GM21528 (cell line): Measurements from ENCODE around the gene ATG7.
"Not testable (repeated sequence)": the region's sequence is repeated elsewhere in the genome, so short reads cannot be mapped to it uniquely, and the experiment has no call there.

Experiments
- ATAC-seq: cut with Tn5 transposase; IDR thresholded peaks from one replicate; pipeline ENCODE4 v1.9.1; 2021; ENCODE audit warnings: mild to moderate bottlenecking, moderate library complexity; ENCODE audit not compliant: unreplicated experiment, low FRiP score

ATG7 gene

DNA sequence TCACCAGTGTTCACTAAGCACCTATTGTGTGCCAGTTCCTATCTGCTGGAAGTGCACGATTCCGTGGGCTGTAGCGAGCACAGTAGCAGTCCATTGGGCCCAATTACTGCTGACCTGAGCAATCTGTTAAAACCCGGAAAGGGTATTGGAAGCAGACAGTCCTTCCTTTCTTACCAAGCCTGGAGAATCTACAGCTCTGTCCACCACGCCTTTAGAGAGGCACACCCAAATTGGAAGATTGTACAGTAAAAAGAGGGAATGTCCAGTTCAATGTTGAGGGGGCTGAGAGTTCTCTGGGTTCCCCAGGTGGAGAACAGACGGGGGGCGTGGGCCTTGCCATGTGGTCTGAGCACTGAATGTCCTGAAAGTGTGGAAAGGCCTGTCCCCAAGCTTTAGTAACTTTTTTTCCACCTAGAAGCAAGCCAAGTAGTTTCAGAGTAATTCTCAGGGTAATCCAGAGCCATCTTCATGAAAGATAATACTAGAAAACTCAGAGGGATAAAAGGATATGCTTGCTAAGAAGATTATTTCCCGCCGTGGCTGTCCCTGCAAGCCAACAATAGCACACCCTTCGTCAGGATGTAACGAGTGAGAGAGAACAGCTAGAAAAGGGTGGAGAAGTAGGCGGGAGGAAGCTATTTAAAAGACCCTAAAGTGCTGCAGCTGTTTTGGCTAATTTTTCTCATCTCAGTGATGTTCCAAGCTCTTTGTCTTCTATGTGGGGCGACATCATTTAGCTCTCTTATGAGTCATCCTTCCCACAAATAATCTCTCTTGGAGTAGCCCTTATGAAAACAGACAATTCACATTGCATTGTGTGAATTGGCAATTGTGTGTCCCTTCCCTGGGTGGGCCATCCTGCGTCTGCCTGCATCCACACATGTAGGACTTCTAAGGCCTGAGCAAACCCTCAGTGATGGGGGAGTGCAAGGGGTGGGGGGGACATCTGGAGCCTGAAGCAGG lies 181.0 kb downstream of the ATG7 start:
- no peak for ATAC-seq

DNA sequence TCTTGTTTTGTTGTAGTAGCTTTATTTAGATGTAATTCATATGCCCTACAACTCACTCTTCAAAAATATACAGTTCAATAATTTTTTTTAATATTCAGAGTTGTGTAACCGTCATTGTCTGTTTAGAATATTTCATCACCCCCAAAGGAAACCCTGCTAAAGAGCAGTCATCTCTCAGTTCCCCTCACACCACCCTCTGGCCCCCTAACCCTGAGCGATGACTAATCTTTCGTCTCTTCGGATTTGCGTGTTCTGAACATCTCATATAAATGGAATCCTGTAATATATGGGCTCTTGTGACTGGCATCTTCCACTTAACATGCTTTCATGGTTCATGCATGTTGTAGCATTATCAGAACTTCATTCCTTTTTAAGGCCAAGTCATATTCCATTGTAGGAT lies 183.8 kb downstream of the ATG7 start:
- no peak for ATAC-seq

DNA sequence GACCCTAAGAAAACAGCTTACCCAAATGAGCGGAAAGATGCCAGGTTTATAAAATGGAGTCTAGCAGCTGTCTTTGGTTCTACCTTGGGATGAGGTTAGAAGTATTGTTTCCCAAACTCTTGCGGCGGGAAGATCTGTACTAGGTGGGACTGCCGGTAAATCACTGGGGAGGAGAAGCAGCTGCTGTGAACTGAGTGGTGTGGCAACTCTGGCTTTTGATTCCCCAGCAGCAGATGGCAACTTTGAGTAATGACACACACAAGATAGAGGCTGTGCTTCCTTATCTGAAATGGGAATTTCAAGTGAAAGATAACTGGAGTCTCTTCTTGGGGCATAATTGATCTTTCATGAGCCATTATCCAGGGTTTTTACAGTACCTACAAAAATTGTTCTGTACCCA lies 184.9 kb downstream of the ATG7 start:
- no peak for ATAC-seq

DNA sequence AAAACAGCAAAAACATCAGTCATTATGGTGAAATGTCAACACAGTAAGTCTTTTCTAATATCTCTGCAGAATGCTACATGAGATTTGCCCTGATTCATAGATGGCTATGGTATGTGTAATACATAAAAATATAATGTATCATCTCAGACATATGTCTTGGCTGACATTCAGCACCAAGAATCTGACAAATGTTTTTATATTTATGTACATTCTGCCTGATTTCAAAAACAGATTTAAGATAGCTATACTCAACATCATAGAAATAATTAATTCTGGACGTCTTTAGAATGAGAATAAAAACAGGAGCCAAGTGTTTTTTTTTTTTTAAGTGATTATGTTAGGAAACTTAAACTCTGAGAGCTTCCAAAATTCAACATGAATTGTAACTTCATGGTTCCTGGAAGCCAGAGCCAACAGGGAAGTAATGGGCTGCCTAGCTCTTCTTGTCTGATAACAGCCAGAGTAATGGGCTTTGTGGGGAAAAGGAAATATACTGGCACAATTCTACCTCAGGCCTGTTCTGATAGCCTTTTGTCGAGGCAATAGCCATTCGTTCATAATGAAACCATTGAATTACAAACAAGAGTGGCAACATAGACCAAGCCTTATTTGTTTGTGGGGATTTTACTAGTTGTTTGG lies 187.1 kb downstream of the ATG7 start:
- ATAC-seq: no peak

DNA sequence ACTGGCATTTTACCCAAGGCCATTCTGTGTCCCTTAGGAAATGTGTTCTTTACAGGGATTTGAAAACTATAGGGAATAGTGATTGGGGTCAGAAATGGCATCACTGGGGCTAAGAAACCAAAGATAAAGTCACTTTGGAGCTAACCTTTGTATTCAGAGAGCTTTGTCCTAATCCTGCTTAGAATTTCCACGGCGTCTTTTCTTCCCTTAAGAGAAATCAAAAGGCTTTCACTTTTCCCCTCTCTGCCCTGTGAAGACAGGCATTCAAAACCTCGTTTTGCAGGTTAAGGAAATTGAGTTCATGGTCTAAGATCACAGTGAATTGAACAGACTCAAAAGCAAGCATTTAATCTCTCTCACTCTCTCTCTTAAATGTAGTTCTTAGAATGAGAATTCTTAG lies 189.0 kb downstream of the ATG7 start:
- no peak for ATAC-seq

DNA sequence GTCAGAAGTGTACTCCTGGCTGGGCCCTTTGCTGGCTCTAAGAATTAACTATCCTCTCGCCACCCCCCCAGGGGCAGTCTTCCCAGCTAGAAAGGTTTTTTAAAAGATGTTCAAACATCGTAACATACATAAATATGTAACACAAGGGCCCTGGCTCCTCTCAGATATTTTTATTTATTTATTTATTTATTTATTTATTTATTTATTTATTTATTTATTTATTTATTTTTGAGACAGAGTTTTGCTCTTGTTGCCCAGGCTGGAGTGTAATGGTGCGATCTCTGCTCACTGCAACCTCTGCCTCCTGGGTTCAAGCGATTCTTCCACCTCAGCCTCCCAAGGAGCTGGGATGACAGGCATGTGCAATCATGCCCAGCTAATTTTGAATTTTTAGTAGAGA lies 190.5 kb downstream of the ATG7 start:
- ATAC-seq: not testable (repeated sequence)

DNA sequence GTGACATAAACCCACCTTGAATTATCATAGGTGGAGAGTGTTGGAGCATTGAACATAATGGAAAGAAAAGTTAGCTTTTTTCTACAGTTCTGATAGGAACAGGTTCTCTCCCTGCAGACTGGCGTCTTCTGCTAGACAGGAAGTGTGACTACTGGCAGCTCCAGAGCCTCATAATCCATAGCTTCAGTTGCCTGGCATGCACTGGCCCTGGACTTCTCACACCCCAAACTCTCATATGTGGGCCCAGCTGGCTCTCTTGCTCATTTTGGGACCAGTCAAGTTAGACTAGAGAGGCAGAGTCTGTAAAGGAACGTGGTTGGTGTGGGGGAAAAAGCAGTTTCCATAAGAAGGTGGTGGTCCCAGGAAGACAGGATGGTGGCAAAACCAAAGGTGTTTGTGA lies 191.4 kb downstream of the ATG7 start:
- no peak for ATAC-seq

DNA sequence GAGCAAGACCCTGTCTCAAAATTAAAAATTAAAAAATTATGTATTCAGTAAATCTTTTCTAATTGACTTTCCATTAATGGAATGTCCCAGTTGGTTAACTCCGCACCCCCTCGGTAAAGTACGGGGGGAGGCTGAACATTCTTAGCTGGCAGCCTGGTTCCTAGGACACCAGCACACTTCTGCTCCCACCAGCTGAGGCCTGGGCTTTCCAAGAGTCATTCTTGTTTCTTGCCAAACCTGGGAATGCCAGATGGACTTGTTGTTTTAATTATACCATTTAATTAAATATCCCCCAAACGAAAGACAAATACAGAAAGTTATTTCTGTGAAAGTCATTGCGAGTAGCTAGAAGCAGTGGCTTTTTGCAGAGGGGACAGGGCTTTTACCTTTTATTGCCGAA lies 192.2 kb downstream of the ATG7 start:
- ATAC-seq: no peak

DNA sequence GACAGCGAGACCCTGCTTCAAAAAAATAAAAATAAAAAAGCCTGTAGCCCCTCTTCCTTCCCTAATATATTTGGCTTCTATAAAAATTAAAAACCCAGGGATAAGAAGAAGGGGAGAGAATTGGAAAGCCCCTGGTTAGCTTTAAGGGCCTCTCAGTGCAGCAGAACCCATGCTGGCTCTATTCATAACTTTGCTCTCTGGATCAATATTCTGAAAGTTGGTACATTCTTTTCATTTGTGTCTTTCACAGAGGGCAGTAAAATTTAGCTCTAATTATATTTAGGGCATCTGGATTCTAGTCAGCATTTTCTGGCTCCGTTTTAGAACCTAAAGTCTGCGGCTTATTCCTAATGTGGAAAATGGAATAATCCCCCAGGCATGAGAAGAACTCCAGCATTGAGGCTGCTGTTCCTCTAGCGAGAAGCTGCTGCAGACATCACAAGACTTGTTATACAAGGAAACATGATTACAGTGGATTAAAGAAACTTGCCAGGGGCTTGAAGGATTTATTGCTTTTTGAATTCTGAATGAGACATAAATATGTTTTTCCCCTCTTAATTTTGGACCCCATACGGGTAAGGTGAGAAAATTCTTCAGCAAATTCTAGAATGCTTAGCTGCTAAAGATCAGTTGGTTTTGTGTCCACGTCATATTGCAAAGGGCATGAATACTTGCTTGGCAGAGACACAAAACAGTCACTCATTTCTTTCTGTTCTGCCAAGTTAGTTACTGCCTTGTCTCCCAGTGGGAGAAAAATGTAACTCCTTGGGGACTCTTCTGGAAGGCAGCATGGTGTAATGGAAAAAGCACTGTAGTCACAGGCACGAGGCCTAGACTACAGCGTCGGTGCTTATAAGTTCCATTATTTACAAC lies 193.8 kb downstream of the ATG7 start:
- no peak for ATAC-seq

DNA sequence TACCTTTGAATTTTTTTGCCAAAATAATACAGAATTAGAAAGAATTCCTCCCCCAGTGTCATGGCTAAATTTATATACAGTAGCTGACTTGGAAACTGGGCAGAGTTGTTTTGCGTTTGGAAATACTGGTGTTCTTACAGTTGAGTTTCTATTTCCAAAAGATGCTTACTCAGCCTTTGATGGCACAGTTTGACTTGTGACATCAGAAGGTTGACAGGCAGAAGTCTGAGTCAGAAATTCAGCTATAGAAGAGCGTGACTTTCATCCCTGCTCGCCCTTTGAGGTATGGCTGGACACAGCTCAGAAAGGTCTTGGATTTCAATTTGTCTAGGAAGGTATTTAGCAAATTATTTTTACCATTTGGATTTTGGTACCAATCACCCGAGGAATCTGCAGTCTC lies 195.7 kb downstream of the ATG7 start:
- ATAC-seq: no peak

DNA sequence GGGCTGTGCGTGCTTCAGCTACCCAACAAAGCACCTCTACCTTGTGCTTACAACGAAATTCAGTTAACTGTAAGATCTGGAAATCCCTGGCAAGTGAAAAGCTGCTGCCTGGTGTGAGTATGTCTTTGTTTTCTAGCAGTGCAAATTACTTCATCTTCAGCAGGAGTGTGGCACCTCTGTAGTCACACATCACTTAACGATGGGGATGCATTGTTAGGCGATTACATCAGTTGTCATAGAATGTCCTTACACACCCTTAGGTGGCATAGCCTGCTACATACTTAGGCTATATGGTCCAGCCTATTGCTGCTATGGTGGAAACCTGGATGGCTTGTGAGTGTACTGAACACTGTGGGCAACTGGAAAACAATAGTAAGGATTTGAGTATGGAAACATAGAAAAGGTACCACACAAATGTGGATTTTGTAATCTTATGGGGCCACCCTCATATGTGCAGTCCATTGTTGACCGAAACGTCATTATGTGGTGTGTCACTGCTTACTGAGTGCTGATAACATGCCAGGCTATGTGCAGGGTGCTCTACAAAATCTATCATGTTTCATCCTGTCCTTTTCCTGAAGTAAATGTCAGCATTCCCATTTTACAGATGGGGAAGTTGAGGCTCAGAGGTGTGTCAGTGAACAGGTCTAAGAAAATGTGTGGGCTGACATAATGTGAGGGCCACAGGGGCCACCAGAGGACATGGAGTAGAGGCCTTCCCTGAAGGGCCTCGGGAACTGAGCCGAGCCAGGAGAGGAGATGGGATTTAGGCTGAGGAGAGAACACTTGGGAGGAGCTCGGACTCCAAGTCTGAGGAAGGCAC lies 198.0 kb downstream of the ATG7 start:
- no peak for ATAC-seq

DNA sequence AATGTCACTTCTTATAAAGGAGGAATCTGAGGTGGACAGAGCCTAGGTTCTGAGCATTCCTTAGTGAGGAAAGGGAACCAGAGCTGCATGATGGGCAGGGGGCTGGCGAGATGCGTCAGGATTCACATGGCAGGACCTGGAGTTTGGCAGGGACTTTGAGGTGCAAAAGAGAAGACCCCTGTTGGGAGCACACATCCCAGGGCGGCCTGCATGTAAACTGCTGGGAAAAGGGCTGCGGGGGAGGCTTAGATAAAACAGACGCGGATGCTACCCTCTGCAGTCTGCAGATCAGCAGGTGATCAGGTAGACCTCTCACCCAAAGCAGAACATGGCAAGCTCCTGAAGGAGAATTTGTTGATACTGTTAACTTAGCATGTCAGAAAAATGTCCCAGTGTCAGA lies 203.1 kb downstream of the ATG7 start:
- no peak for ATAC-seq

DNA sequence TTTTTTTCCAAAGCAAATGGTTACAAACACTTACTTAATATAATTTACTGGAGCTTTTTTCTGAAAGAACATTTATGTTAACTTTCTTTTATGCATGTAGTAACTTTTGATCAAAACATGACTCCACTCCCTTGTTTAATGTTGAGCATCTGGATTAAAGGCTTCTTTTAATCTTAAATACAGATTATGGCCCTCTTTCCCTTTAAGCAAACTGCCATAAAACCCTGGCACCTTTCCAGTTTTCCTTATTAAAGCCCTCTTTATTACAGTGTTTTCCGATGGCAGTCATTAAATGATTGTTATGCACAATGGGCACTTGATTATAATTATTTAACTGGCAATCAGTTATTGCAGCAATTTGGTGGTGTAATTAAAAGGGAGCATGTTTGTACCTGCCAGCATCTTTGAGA lies 204.5 kb downstream of the ATG7 start:
- ATAC-seq: no peak

DNA sequence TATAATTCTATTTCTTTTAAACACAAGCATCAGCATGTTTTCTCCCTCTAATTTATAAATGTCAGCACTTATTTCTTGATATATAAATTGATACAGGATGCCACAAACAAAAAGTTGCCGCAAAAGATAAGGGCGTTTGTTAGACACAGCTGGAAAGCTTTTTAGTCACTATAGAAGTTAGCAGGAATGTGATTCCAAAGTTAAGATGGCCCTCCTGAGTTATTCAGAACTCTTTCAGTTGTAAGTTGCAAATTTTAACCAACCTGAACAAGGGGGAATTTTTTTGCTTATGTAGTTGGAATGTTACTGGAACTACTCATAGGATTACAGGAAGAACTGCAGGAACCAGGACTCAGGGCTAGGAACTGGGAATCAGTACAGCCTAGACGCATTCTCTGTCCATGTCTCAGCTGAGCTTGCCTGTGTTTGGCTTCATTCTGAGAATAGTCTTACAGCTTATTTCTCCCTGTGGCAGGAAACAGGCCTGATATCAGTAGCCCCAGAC lies 205.3 kb downstream of the ATG7 start:
- ATAC-seq: no peak

DNA sequence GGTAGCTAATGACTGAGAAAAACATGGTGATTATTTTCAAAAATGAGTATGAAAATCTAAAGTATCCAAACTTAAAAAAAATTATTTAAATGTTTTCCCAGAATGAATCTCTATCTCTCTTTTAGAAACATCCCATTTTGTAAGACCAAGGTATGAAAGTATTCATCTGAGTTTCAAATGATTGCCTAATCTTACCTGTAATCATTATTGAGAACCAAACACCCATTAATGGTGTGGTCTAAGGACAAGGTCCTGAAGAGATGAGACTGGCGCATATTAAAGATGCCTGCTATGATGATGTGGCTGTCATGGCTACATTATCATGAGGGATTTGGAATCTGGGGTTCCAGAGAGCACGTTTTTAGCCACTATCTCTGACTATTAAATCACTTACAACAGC lies 206.0 kb downstream of the ATG7 start:
- no peak for ATAC-seq

DNA sequence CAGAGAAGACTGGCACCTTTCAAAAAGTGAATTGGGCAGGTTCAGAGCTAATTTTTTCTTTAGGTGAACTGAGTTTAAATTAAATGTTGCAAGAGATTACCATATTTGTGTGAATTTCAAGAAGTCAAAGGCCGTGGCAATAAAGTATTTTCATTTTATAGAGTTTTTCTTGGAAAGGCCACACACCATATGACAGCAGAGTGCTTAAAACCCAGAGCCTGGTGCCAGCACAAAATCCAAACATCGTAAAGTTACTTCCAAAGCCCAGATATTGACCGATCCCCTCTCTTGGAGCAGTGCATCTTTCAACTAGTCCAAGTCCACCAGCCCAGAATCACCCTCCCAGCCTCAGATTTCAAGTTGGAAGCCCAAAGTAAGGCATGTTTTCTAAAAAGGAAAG lies 207.0 kb downstream of the ATG7 start:
- ATAC-seq: no peak

DNA sequence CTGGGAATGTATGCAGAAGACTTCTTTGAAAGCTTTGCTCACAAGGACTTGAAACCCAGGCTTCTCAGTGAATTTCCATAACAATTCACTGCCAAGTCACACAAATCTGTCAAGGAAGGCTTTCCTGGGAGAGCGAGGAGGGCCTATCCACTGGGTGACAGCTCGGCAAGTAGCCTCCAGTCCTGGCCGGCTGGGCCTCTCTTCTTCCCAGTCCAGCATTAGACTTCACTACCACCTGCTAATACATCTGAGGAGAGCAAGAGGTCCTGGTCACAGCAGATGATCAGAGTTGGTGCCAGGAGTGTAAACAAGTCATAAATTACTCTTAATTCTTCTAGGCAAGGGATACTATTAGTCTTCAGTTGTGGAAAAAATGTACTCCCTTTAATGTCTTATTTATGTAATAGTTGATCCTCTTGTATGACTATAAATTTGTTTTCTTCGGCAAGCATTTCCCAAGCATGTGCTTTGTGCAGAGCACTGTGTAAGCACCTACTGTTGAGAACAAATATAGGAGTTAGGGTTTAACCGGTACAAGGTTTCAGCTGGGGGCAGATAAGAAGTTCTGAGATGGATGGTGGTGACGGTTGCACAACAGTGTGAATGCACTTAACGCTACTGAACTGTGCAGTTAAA lies 208.6 kb downstream of the ATG7 start:
- no peak for ATAC-seq

DNA sequence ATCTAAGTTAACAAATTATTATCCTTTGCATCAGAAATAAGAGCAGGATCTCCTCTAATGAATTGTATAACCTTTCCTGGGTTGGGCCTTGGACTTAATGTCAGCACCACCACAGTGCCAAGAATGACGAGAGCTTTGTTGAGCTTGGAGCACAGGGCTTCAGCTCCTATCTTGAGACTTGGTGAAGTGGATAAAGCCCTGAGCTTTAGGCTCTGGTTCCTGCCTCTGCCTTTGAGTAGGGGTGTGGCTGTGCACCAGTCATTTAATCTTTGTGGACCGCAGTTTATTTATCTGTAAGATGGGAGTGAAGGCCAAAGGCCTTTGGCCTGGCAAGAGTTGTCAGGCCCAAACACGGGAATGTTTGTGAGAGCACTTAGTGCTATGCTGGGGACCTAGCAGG lies 209.4 kb downstream of the ATG7 start:
- no peak for ATAC-seq

DNA sequence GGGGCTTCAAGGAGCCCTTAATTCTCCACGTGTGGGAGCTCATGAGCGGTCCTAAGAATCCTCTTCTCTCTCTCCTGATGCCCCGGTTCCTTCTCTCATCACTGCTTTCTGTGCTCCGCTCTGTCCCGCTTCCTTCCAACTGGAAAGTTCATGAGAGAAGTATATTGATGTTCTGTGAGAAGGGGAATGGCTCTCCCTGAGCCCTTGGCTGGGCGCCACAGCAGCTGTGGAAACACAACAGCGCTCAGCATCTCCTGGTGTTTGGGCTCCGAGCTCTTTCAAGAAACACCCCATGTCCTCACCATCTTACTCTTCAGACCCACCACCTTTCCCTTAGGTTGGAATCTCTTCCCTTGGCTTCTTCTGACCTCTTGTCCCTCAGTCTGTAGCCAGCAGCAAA lies 209.8 kb downstream of the ATG7 start:
- no peak for ATAC-seq

DNA sequence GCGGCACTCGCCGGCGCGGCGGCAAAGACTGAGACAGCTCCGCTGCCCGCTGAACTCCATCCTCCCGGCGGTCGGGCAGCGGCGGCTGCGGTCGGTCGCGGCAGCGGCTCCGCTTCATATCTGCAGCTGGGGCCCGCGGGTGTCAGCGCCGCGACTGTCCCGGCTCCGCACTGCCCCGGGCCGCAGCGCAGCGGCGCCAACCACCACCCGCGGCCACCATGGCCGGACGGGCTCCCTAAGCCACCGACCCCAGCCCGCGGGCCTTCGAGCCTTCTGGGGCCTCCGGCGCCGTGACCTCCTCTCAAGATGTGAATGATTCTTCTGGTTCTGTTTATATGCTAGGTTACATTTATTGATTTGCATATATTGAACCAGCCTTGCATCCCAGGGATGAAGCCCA lies 216.2 kb downstream of the ATG7 start:
- ATAC-seq: not testable (repeated sequence)
